ENCODE results near the gene CSNK2A2.

CSNK2A2 gene

DNA sequence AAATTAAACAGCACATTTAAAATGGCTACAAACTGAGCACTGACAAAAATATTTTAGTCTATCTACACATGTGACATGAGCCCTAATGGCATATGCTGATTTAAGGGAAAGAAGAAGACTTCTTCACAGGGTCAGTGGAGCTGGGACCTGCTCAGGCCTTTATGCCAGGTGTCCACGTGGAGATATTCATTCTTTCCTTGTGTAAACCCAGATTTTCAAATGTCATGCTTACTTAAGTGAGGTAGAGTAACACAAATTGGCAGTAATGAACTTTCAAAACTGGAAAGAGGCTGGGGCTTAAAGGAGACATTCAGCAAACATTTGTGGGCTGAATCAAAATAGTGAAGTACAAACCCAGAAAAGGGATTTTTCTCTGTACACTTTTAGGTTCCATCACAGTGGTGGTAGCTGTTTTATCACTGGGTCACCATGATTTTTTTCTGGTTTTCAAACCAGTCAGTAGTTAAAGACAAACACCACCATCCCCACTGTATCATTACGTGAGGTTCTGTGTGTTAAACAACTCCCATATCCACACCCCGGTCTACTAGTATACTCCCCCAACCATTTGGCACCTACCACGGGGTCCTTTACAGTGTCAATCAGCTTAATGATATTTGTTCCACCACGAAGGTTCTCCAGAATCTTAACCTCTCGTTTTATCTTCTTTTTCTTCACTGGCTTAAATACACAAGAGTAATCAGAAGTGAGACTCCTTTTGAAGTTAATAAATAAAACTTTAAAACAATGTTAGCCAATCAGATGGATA, 11.5 kb downstream of the CSNK2A2 start:
- Histone ChIP-seq H3K27me3 (ENCODE audit: control insufficient read depth in 1 of 2, insufficient read depth in 2 of 2, low read length in 2 of 2) (no peaks in the 10 kb centered on the region), H3K27ac (ENCODE audit: low read depth, low read length) (no peak overlapping the region), H3K9me3 (ENCODE audit: control insufficient read depth in 1 of 2, low read length in 2 of 2) (no peaks in the 10 kb centered on the region), H3K9ac (ENCODE audit: low read depth in 1 of 2, low read length in 2 of 2) (no peak overlapping the region), H3K4me3 (ENCODE audit: low read depth in 1 of 2, low read length in 2 of 2) (no peak overlapping the region), H3K36me3 (ENCODE audit: control insufficient read depth in 1 of 2, insufficient read depth in 2 of 2, low read length in 2 of 2) (peaks cover 25 to 73% of the 10 kb centered on the region in 2 donors), H3K4me1 (ENCODE audit: control insufficient read depth in 1 of 2, insufficient read depth in 2 of 2, low read length in 2 of 2) (no peaks in the 10 kb centered on the region)

DNA sequence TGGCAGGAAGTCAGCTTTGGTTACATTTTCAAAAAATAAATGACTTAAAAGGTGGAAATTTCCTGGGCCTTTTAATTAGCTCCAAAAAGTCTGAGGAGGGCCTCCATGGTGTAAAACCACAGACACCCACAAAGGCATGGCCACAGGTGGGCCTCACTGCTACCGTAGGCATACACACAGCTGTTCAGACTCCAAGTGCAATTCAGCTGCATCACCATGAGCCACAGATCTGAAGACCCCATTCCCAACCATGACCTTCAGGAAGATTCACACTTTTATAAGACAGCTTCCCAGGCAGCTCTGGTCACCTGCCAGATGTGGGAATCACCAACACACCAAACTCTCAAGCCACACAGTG, 20.6 kb downstream of the CSNK2A2 start:
- no peaks in the 10 kb centered on the region for H3K4me1 ChIP-seq (ENCODE audit: control insufficient read depth in 1 of 2, insufficient read depth in 2 of 2, low read length in 2 of 2)
- H3K9me3 ChIP-seq (ENCODE audit: control insufficient read depth in 1 of 2, low read length in 2 of 2) = no peaks in the 10 kb centered on the region
- no peak overlapping the region for H3K4me3 ChIP-seq (ENCODE audit: low read depth in 1 of 2, low read length in 2 of 2)
- H3K27ac ChIP-seq (ENCODE audit: low read depth, low read length) = no peak overlapping the region
- H3K36me3 ChIP-seq (ENCODE audit: control insufficient read depth in 1 of 2, insufficient read depth in 2 of 2, low read length in 2 of 2) = peaks cover 15 to 38% of the 10 kb centered on the region in 2 donors
- no peaks in the 10 kb centered on the region for H3K27me3 ChIP-seq (ENCODE audit: control insufficient read depth in 1 of 2, insufficient read depth in 2 of 2, low read length in 2 of 2)
- H3K9ac ChIP-seq (ENCODE audit: low read depth in 1 of 2, low read length in 2 of 2) = no peak overlapping the region

- Histone ChIP-seq H3K27me3 (ENCODE audit: control insufficient read depth in 1 of 2, insufficient read depth in 2 of 2, low read length in 2 of 2) (no peaks in the 10 kb centered on the region), H3K4me1 (ENCODE audit: control insufficient read depth in 1 of 2, insufficient read depth in 2 of 2, low read length in 2 of 2) (no peaks in the 10 kb centered on the region), H3K4me3 (ENCODE audit: low read depth in 1 of 2, low read length in 2 of 2) (no peak overlapping the region), H3K9ac (ENCODE audit: low read depth in 1 of 2, low read length in 2 of 2) (no peak overlapping the region), H3K9me3 (ENCODE audit: control insufficient read depth in 1 of 2, low read length in 2 of 2) (no peaks in the 10 kb centered on the region), H3K36me3 (ENCODE audit: control insufficient read depth in 1 of 2, insufficient read depth in 2 of 2, low read length in 2 of 2) (peaks cover 15 to 40% of the 10 kb centered on the region in 2 donors), H3K27ac (ENCODE audit: low read depth, low read length) (no peak overlapping the region)
Measured at GRCh38 chr16:58176608-58177352, 21.1 kb downstream of the CSNK2A2 start.

GRCh38 chr16:58170223-58170622, 27.7 kb downstream of the CSNK2A2 start:
- Histone ChIP-seq H3K36me3 (ENCODE audit: control insufficient read depth in 1 of 2, insufficient read depth in 2 of 2, low read length in 2 of 2) (peaks cover 41 to 66% of the 10 kb centered on the region in 2 donors), H3K27me3 (ENCODE audit: control insufficient read depth in 1 of 2, insufficient read depth in 2 of 2, low read length in 2 of 2) (no peaks in the 10 kb centered on the region), H3K4me1 (ENCODE audit: control insufficient read depth in 1 of 2, insufficient read depth in 2 of 2, low read length in 2 of 2) (no peaks in the 10 kb centered on the region), H3K9me3 (ENCODE audit: control insufficient read depth in 1 of 2, low read length in 2 of 2) (no peaks in the 10 kb centered on the region), H3K27ac (ENCODE audit: low read depth, low read length) (no peak overlapping the region), H3K9ac (ENCODE audit: low read depth in 1 of 2, low read length in 2 of 2) (no peak overlapping the region), H3K4me3 (ENCODE audit: low read depth in 1 of 2, low read length in 2 of 2) (no peak overlapping the region)

- Histone ChIP-seq H3K4me1 (ENCODE audit: control insufficient read depth in 1 of 2, insufficient read depth in 2 of 2, low read length in 2 of 2) (no peaks in the 10 kb centered on the region), H3K9ac (ENCODE audit: low read depth in 1 of 2, low read length in 2 of 2) (no peak overlapping the region), H3K27me3 (ENCODE audit: control insufficient read depth in 1 of 2, insufficient read depth in 2 of 2, low read length in 2 of 2) (no peaks in the 10 kb centered on the region), H3K27ac (ENCODE audit: low read depth, low read length) (no peak overlapping the region), H3K4me3 (ENCODE audit: low read depth in 1 of 2, low read length in 2 of 2) (no peak overlapping the region), H3K9me3 (ENCODE audit: control insufficient read depth in 1 of 2, low read length in 2 of 2) (no peaks in the 10 kb centered on the region), H3K36me3 (ENCODE audit: control insufficient read depth in 1 of 2, insufficient read depth in 2 of 2, low read length in 2 of 2) (peaks cover 50 to 67% of the 10 kb centered on the region in 2 donors)
Measured at GRCh38 chr16:58160855-58161254, 37.1 kb downstream of the CSNK2A2 start.

DNA sequence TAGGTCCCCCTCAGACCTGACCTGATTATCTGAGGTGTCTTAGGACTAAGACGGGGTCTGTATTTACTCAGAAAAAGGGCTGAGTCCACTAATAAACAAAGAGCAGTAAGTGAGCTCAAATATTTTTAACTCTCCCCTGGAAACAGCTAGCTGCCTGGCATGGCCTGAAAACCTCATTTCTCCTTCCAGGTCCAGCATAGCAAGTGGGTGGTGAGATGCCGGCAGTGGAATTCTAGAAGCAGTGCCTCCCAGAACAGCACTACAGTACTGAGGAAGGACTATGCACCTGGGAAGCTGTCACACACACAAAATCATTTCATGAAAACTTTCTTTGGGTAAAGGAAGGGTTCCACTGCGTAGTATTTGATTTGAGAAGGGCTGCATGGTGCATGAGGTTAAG, 39.2 kb downstream of the CSNK2A2 start:
- no peaks in the 10 kb centered on the region for H3K27me3 ChIP-seq (ENCODE audit: control insufficient read depth in 1 of 2, insufficient read depth in 2 of 2, low read length in 2 of 2)
- no peak overlapping the region for H3K27ac ChIP-seq (ENCODE audit: low read depth, low read length)
- H3K9me3 ChIP-seq (ENCODE audit: control insufficient read depth in 1 of 2, low read length in 2 of 2) = no peaks in the 10 kb centered on the region
- H3K4me1 ChIP-seq (ENCODE audit: control insufficient read depth in 1 of 2, insufficient read depth in 2 of 2, low read length in 2 of 2) = no peaks in the 10 kb centered on the region
- peaks cover 30 to 46% of the 10 kb centered on the region in 2 donors for H3K36me3 ChIP-seq (ENCODE audit: control insufficient read depth in 1 of 2, insufficient read depth in 2 of 2, low read length in 2 of 2)
- no peak overlapping the region for H3K4me3 ChIP-seq (ENCODE audit: low read depth in 1 of 2, low read length in 2 of 2)
- no peak overlapping the region for H3K9ac ChIP-seq (ENCODE audit: low read depth in 1 of 2, low read length in 2 of 2)

- Histone ChIP-seq H3K27ac (ENCODE audit: low read depth, low read length) (no peak overlapping the region), H3K9me3 (ENCODE audit: control insufficient read depth in 1 of 2, low read length in 2 of 2) (no peaks in the 10 kb centered on the region), H3K4me1 (ENCODE audit: control insufficient read depth in 1 of 2, insufficient read depth in 2 of 2, low read length in 2 of 2) (no peaks in the 10 kb centered on the region), H3K36me3 (ENCODE audit: control insufficient read depth in 1 of 2, insufficient read depth in 2 of 2, low read length in 2 of 2) (peaks cover 26 to 39% of the 10 kb centered on the region in 2 donors), H3K9ac (ENCODE audit: low read depth in 1 of 2, low read length in 2 of 2) (no peak overlapping the region), H3K27me3 (ENCODE audit: control insufficient read depth in 1 of 2, insufficient read depth in 2 of 2, low read length in 2 of 2) (no peaks in the 10 kb centered on the region), H3K4me3 (ENCODE audit: low read depth in 1 of 2, low read length in 2 of 2) (no peak overlapping the region)
Measured at GRCh38 chr16:58157951-58158540, 39.9 kb downstream of the CSNK2A2 start.

GRCh38 chr16:58157239-58157638, 40.7 kb downstream of the CSNK2A2 start:
- Histone ChIP-seq H3K4me1 (ENCODE audit: control insufficient read depth in 1 of 2, insufficient read depth in 2 of 2, low read length in 2 of 2) (no peaks in the 10 kb centered on the region), H3K27me3 (ENCODE audit: control insufficient read depth in 1 of 2, insufficient read depth in 2 of 2, low read length in 2 of 2) (no peaks in the 10 kb centered on the region), H3K9ac (ENCODE audit: low read depth in 1 of 2, low read length in 2 of 2) (no peak overlapping the region), H3K9me3 (ENCODE audit: control insufficient read depth in 1 of 2, low read length in 2 of 2) (no peaks in the 10 kb centered on the region), H3K36me3 (ENCODE audit: control insufficient read depth in 1 of 2, insufficient read depth in 2 of 2, low read length in 2 of 2) (peaks cover 26 to 31% of the 10 kb centered on the region in 2 donors), H3K27ac (ENCODE audit: low read depth, low read length) (no peak overlapping the region), H3K4me3 (ENCODE audit: low read depth in 1 of 2, low read length in 2 of 2) (no peak overlapping the region)

- Histone ChIP-seq H3K27ac (ENCODE audit: low read depth, low read length) (no peak overlapping the region), H3K36me3 (ENCODE audit: control insufficient read depth in 1 of 2, insufficient read depth in 2 of 2, low read length in 2 of 2) (peaks cover 12 to 17% of the 10 kb centered on the region in 2 donors), H3K4me3 (ENCODE audit: low read depth in 1 of 2, low read length in 2 of 2) (no peak overlapping the region), H3K4me1 (ENCODE audit: control insufficient read depth in 1 of 2, insufficient read depth in 2 of 2, low read length in 2 of 2) (no peaks in the 10 kb centered on the region), H3K9me3 (ENCODE audit: control insufficient read depth in 1 of 2, low read length in 2 of 2) (no peaks in the 10 kb centered on the region), H3K9ac (ENCODE audit: low read depth in 1 of 2, low read length in 2 of 2) (no peak overlapping the region), H3K27me3 (ENCODE audit: control insufficient read depth in 1 of 2, insufficient read depth in 2 of 2, low read length in 2 of 2) (no peaks in the 10 kb centered on the region)
Measured at GRCh38 chr16:58155839-58156238, 42.1 kb downstream of the CSNK2A2 start.

DNA sequence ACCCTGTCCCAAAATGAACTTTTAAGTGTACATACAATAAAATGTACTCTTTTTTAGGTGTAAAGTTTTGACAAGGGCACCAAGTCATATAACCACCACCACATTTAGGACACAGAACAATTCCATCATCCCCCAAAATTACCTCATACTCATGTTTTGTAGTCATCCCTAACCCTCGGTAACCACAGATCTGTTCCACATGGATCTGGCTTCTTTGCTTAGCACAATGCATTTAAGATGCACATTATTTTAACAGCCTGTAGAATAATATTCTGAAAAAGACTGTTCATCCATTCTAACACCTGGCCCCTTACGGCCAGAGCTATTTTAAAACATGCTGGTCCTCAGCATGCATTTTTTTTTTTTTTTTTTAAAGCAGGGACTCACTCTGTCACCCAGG, 43.6 kb downstream of the CSNK2A2 start:
- H3K4me1 ChIP-seq (ENCODE audit: control insufficient read depth in 1 of 2, insufficient read depth in 2 of 2, low read length in 2 of 2) = no peaks in the 10 kb centered on the region
- H3K27me3 ChIP-seq (ENCODE audit: control insufficient read depth in 1 of 2, insufficient read depth in 2 of 2, low read length in 2 of 2) = no peaks in the 10 kb centered on the region
- no peak overlapping the region for H3K9ac ChIP-seq (ENCODE audit: low read depth in 1 of 2, low read length in 2 of 2)
- no peaks in the 10 kb centered on the region for H3K9me3 ChIP-seq (ENCODE audit: control insufficient read depth in 1 of 2, low read length in 2 of 2)
- peaks cover 6 to 9% of the 10 kb centered on the region in 2 donors for H3K36me3 ChIP-seq (ENCODE audit: control insufficient read depth in 1 of 2, insufficient read depth in 2 of 2, low read length in 2 of 2)
- no peak overlapping the region for H3K4me3 ChIP-seq (ENCODE audit: low read depth in 1 of 2, low read length in 2 of 2)
- no peak overlapping the region for H3K27ac ChIP-seq (ENCODE audit: low read depth, low read length)
